ENCODE measurements around the gene ROBO1.

The ROBO1 gene

DNA sequence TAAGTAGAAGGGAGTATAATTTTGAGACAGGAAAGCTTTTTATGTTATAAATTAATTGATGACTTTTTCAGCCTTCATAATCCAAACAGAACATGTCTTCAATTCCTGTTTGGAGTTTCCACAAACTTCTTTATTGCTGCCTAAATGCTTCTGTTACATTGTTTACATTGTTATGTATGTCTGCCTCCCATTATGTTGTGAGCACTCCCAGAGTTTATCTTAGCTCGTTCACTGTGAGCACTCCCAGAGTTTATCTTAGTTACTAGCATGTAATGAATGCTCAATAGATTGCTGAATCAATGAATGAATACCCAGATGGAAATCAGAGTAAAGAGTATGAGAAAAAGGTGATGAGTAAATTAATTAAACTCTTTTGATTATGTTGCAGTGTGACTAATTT is 1178.0 kb downstream of the ROBO1 start:
- no peak for TF ChIP-seq ZFX (IDR thresholded peaks at IDR 0.05)
- TF ChIP-seq, protein P1, sequence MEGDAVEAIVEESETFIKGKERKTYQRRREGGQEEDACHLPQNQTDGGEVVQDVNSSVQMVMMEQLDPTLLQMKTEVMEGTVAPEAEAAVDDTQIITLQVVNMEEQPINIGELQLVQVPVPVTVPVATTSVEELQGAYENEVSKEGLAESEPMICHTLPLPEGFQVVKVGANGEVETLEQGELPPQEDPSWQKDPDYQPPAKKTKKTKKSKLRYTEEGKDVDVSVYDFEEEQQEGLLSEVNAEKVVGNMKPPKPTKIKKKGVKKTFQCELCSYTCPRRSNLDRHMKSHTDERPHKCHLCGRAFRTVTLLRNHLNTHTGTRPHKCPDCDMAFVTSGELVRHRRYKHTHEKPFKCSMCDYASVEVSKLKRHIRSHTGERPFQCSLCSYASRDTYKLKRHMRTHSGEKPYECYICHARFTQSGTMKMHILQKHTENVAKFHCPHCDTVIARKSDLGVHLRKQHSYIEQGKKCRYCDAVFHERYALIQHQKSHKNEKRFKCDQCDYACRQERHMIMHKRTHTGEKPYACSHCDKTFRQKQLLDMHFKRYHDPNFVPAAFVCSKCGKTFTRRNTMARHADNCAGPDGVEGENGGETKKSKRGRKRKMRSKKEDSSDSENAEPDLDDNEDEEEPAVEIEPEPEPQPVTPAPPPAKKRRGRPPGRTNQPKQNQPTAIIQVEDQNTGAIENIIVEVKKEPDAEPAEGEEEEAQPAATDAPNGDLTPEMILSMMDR (conservative IDR thresholded peaks at IDR 0.05), result no peak

DNA sequence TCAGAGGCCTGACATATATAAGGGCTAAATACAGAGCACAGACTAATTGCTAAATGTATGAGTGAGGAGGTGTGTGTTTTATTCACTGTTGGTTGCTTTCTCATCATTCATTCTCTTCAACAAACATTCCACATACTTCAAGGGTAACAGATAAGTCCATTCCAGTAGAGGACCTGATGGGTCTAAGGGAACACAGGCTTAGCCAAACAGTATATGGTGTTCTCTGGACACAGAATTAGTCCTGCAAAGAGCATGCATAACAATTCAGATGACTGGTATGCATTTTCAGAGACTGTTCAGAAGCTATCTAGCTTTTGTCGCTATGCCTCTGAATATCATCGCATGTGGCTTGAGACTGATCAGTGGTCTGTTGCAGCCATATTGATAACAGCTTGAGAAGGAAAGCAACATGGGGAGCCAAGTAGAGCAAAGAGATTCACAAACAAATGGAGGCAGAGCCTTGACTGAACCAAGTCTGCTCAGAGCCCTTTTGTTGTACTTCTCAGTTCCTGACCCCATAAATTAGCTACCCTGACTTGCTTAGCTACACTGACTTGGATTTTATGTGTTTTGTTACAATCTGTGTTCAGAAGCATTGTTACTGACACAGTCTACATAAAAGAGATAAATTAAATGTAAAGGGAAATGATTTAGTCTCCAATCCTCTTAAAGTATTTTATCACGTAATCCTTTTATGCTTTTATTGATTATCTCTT is 1178.7 kb downstream of the ROBO1 start:
- no peak overlapping the region for H3K27ac ChIP-seq
- TF ChIP-seq ZFX (IDR thresholded peaks at IDR 0.05), result no peak
- TF ChIP-seq, protein P1 (conservative IDR thresholded peaks at IDR 0.05), result no peak

More for the DNA sequence above, 1178.0 kb downstream of the ROBO1 start:
- H3K27ac ChIP-seq, result no peak overlapping the region

DNA sequence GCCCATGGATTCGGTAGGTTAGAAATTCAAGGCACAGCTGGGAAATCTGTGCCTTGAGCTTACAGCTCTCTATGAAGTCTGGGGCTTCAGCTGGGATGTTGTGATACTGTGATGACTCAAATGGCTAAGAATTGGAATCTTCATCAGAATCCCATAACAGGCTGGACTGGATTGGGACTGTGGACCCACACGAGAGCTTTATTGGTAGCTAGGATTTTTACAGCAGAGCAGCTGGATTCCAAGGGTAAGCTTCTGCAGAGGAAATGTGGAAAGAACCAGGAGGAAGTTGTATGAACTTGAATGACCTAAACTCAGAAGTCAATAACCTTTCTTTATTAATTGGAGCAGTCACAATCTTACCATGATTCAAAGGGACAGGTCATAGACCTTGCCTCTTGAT is 1187.1 kb downstream of the ROBO1 start:
- no peak overlapping the region for H3K27ac ChIP-seq
- no peak for TF ChIP-seq ZFX (IDR thresholded peaks at IDR 0.05)
- TF ChIP-seq, protein P1 (conservative IDR thresholded peaks at IDR 0.05), result no peak

DNA sequence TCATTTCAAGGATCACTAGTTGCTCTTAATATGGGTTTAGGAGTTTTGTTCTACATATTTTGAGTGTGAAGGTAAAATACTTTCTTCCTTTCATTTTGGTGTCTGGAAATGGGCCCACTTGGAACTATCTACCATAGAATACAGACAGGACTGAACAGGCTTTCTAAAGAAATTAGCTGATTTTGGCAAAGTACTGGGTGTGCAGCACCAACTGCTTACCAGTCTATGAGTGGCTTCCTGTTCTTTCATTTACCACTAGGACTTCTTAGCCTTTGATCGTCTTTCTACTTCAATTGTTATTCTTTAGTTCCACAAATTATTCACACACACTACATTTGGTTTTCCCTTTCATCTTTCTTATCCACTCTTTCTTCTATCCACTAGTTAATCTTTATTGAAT is 1196.3 kb downstream of the ROBO1 start:
- H3K27ac ChIP-seq, result no peak overlapping the region
- TF ChIP-seq ZFX (IDR thresholded peaks at IDR 0.05), result no peak
- TF ChIP-seq, protein P1 (conservative IDR thresholded peaks at IDR 0.05), result no peak

DNA sequence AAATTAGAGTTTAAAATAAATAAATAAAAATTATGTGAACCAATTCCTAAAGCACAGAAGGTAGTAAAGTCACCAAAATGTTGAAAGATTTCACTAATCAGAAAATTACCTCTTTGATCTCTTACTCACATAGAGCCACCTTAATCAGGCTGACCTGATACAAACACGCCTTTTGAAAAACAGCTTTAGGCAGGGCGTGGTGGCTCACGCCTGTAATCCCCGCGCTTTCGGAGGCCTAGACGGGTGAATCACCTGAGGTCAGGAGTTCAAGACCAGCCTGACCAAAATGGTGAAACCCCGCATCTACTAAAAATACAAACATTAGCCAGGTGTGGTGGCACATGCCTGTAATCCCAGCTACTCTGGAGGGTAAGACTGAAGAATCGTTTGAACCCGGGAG is 1197.3 kb downstream of the ROBO1 start:
- H3K27ac ChIP-seq, result no peak overlapping the region
- TF ChIP-seq, protein P1 (conservative IDR thresholded peaks at IDR 0.05), result no peak
- TF ChIP-seq ZFX (IDR thresholded peaks at IDR 0.05), result no peak

DNA sequence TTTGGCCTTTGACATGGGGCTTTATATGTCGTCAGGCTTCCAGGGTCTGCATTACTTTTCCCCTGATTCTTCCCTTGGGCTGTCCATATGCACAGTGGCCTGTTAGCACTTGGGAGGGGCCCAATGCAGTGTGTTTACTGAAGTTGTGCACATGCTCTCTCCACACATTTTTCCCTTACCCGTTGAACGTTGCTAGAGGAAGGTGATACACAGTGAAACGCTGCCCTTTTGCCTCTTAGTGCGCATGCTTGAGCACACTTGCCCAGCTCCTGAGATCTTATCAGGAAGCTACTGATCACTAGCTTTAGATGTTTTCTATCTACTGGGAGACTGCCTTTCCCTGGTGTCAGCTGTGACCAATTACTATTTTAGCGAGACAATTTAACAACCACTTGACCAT is 1198.0 kb downstream of the ROBO1 start:
- TF ChIP-seq, protein P1 (conservative IDR thresholded peaks at IDR 0.05), result no peak
- TF ChIP-seq ZFX (IDR thresholded peaks at IDR 0.05), result no peak
- no peak overlapping the region for H3K27ac ChIP-seq

DNA sequence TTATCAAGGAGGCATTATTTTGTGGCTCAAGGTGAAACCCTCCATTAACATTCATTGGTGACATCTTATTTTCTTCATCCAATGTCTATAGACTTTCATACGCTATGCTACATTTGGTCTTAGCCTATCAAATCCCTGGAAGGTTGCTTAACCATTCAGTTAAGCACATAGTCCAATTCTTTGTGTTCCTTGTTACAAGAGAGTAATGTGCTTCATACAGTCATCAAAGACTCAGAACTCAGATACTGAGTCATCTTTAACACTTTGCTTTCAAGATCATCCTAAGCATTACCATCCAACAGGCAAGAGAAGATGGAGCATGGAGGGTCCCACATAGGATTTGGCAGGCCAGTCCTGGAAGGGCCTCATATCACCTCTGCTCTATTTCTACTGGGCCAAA is 1202.1 kb downstream of the ROBO1 start:
- TF ChIP-seq, protein P1 (conservative IDR thresholded peaks at IDR 0.05), result no peak
- TF ChIP-seq ZFX (IDR thresholded peaks at IDR 0.05), result no peak

More for the DNA sequence above, 1202.1 kb downstream of the ROBO1 start:
- no peak overlapping the region for H3K27ac ChIP-seq
